Neutrophil (primary cell): Measurements from ENCODE around the gene SDSL.

Experiments
- H3K27ac ChIP-seq: fragments of 200-600 bp; sonication (generic); 2 replicates; pipeline ENCODE4 v1.5.1; 2016; ENCODE audit warnings: mild to moderate bottlenecking, moderate library complexity
- H3K27me3 ChIP-seq: fragments of 200-600 bp; sonication (generic); 2 replicates; pipeline ENCODE4 v1.6.0; 2016; ENCODE audit warnings: mild to moderate bottlenecking
- H3K36me3 ChIP-seq: fragments of 200-600 bp; sonication (generic); 2 replicates; pipeline ENCODE4 v1.5.1; 2017
- H3K4me1 ChIP-seq, 2 experiments: fragments of 200-600 bp in 1 of 2; sonication (generic) in 1 of 2; 1 replicate in 1 of 2; 2 replicates in 1 of 2; pipeline versions ENCODE4 v1.5.1 to v1.6.1; 2013 to 2016; ENCODE audit warnings: low read depth in 1 of 2, low read length in 1 of 2, mild to moderate bottlenecking in 1 of 2, moderate library complexity in 1 of 2; ENCODE audit not compliant: control insufficient read depth in 1 of 2, insufficient read depth in 1 of 2
- H3K4me3 ChIP-seq, 2 experiments: fragments of 200-600 bp in 1 of 2; sonication (generic) in 1 of 2; 1 replicate in 1 of 2; 2 replicates in 1 of 2; pipeline ENCODE4 v1.5.1; 2013 to 2016; ENCODE audit warnings: low read depth in 1 of 2, low read length in 1 of 2, mild to moderate bottlenecking in 1 of 2, moderate library complexity in 1 of 2
- H3K9me3 ChIP-seq: fragments of 200-600 bp; sonication (generic); 2 replicates; pipeline ENCODE4 v1.5.1; 2016
- TF ChIP-seq, protein P1 (sequence below): fragments of 200-600 bp; sonication (generic); IDR thresholded peaks from 2 replicates; pipeline ENCODE4 v1.5.1; 2016; ENCODE audit warnings: antibody characterized with exemption

SDSL gene

DNA sequence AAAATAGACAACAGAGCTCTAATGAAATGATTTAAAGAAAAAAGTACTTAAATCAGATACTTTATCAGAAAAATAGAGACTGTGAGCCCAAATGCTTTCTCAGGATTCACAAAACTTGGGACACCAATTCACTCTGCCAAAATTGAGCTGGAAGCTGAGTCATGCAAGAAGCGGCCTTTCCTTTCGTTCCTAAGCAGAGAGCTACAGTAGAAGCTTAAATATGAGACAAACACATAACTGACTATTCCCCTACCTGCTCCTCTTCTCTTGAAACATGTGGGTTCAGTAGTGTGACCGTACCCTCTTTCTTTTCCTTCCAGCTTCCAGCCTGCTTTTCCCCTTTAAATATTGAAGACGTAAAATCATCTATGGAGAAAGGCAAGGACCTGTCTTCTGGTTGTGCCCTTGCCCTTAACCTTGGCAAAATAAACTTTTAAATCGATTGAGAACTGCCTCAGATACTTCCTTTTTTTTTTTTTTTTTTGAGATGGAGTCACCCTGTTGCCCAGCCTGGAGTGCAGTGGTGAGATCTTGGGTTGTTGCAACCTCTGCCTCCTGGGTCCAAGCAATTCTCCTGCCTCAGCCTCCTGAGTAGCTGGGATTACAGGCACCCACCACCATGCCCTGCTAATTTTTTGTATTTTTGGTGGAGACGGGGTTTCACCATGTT is 14.1 kb upstream of the SDSL start:
- Histone ChIP-seq H3K27ac (no peak overlapping the region), H3K9me3 (no peaks in the 10 kb centered on the region), H3K36me3 (no peaks in the 10 kb centered on the region), H3K4me1 (peaks cover 0 to 9% of the 10 kb centered on the region in 2 experiments), H3K27me3 (no peaks in the 10 kb centered on the region), H3K4me3 (no peak overlapping the region)
- TF ChIP-seq, protein P1, sequence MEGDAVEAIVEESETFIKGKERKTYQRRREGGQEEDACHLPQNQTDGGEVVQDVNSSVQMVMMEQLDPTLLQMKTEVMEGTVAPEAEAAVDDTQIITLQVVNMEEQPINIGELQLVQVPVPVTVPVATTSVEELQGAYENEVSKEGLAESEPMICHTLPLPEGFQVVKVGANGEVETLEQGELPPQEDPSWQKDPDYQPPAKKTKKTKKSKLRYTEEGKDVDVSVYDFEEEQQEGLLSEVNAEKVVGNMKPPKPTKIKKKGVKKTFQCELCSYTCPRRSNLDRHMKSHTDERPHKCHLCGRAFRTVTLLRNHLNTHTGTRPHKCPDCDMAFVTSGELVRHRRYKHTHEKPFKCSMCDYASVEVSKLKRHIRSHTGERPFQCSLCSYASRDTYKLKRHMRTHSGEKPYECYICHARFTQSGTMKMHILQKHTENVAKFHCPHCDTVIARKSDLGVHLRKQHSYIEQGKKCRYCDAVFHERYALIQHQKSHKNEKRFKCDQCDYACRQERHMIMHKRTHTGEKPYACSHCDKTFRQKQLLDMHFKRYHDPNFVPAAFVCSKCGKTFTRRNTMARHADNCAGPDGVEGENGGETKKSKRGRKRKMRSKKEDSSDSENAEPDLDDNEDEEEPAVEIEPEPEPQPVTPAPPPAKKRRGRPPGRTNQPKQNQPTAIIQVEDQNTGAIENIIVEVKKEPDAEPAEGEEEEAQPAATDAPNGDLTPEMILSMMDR = no peak

DNA sequence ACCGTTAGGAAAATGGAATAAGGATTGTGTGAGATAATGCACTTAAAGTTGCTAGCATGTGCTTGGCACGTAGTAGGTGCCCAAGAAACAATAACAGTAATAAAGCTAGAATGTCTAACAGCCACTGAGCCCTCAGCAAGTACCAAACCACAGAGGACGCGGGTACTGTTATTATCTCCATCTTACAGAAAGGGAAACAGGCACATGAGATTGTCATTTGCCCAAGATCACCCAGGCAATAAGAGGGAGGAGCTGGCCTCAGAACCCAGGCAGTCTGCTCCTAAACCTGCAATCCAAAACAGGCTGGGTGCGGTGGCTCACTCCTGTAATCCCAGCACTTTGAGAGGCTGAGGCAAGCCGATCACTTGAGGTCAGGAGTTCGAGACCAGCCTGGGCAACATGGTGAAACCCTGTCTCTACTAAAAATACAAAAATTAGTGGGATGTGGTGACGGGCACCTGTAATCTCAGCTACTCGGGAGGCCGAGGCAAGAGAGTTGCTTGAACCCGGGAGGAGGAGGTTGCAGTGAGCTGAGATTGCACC is 13.4 kb upstream of the SDSL start:
- Histone ChIP-seq H3K36me3 (no peaks in the 10 kb centered on the region), H3K27me3 (no peaks in the 10 kb centered on the region), H3K4me1 (peaks cover 0 to 4% of the 10 kb centered on the region in 2 experiments), H3K9me3 (no peaks in the 10 kb centered on the region), H3K4me3 (no peak overlapping the region), H3K27ac (no peak overlapping the region)
- TF ChIP-seq, protein P1 = no peak

DNA sequence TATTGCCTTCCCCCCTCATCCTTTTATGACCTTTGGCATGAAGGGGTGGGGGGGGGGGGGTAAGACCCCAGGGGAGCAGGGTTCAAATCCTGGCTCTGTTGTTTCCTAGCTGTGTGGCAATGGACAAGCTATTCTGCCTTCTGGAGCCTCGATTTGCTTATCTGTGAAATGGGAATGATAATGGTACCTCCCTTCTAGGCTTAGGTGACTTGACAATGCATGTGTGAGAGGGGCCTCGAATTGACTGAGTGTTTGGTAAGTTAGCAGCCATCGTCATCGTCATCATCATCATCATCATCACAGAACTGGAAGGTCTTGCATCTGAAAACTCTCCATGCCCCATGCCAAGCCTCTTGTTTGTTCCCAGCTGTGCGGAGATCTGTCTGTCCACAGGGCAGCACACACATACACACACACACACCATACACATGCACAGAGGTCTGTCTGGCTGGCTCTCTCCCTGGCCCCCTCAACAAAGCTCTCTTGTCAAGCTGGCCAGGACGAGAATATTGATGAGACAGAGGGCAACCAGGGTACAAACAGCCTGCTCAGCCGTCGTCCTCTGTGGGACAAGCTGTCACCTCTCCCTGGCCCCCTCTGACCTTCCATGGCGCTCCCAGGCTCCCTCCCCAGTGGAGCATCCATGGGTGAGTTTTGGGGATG is 12.6 kb upstream of the SDSL start:
- Histone ChIP-seq H3K4me3 (no peak overlapping the region), H3K27me3 (no peaks in the 10 kb centered on the region), H3K36me3 (no peaks in the 10 kb centered on the region), H3K4me1 (no peaks in the 10 kb centered on the region), H3K9me3 (no peaks in the 10 kb centered on the region), H3K27ac (no peak overlapping the region)
- TF ChIP-seq, protein P1 = no peak

- Histone ChIP-seq H3K27ac (no peak overlapping the region), H3K36me3 (no peaks in the 10 kb centered on the region), H3K9me3 (no peaks in the 10 kb centered on the region), H3K27me3 (no peaks in the 10 kb centered on the region), H3K4me3 (no peak overlapping the region), H3K4me1 (no peaks in the 10 kb centered on the region)
- TF ChIP-seq, protein P1 = no peak
Measured at GRCh38 chr12:113413488-113413939, 8.7 kb upstream of the SDSL start.

GRCh38 chr12:113414519-113415038 is 7.6 kb upstream of the SDSL start:
- Histone ChIP-seq H3K36me3 (no peaks in the 10 kb centered on the region), H3K27ac (no peak overlapping the region), H3K4me1 (no peaks in the 10 kb centered on the region), H3K4me3 (no peak overlapping the region), H3K9me3 (no peaks in the 10 kb centered on the region), H3K27me3 (no peaks in the 10 kb centered on the region)
- TF ChIP-seq, protein P1 = no peak
